ENCODE data around the gene ANKRD37. TPM values are rescaled to one million over a fixed set of nuclear protein-coding genes. Genes with fewer than 3 reads are reported as not detected.
A peak's percentile ranks its signal among the peaks of the same experiment; 100 is the strongest.

ANKRD37 gene
- total RNA-seq, 1 experiment from 2014 or later, result 3.7 TPM

GRCh38 chr4:185352741-185353140, 43.9 kb upstream of the ANKRD37 start:
- Histone ChIP-seq H3K18ac (ENCODE audit: insufficient read length, low read depth, low read length) (no peak overlapping the region), H3K4ac (ENCODE audit: low read depth, low read length) (no peak overlapping the region), H3K14ac (ENCODE audit: insufficient read depth, low read length) (no peak overlapping the region), H3K23me2 (ENCODE audit: insufficient read length, low read depth, low read length, poor library complexity, severe bottlenecking) (no peaks in the 10 kb centered on the region), H3K79me2 (ENCODE audit: insufficient read depth, low read length) (no peaks in the 10 kb centered on the region), H2BK5ac (ENCODE audit: insufficient read length, low read length) (no peak overlapping the region), H3K4me1 (ENCODE audit: insufficient read depth, low read length) (no peaks in the 10 kb centered on the region), H4K5ac (ENCODE audit: insufficient read length, low read depth, low read length) (no peak overlapping the region), H3K27me3 (ENCODE audit: insufficient read depth, low read length) (no peaks in the 10 kb centered on the region), H4K20me1 (ENCODE audit: control insufficient read depth, insufficient read depth, insufficient read length) (no peaks in the 10 kb centered on the region), H2AFZ (ENCODE audit: low read length) (no peak overlapping the region), H3K9me3 (ENCODE audit: control insufficient read depth, low read depth, low read length) (no peaks in the 10 kb centered on the region), H2AK5ac (ENCODE audit: insufficient read length, low read length) (no peak overlapping the region), H3K79me1 (ENCODE audit: insufficient read depth, low read depth, low read length, poor library complexity, severe bottlenecking) (no peaks in the 10 kb centered on the region), H4K91ac (ENCODE audit: insufficient read length, low read depth, low read length) (no peak overlapping the region), H4K8ac (replicated peaks; ENCODE audit: insufficient read length, low read depth, low read length) (no peak overlapping the region), H3K23ac (ENCODE audit: insufficient read length, low read depth, low read length) (no peak overlapping the region), H2BK120ac (ENCODE audit: low read depth, low read length, poor library complexity, severe bottlenecking) (no peak overlapping the region), H2BK12ac (ENCODE audit: insufficient read length, low read depth, low read length) (no peak overlapping the region), H3K56ac (ENCODE audit: insufficient read length, low read depth, low read length) (no peak overlapping the region), H2BK20ac (ENCODE audit: low read depth, low read length, poor library complexity, severe bottlenecking) (no peak overlapping the region), H3K27ac (ENCODE audit: insufficient read length, low read depth, low read length) (no peak overlapping the region), H3K4me2 (ENCODE audit: insufficient read depth, insufficient read length, low read length) (no peak overlapping the region), H3T11ph (ENCODE audit: low read length) (no peak overlapping the region), H3K9ac (ENCODE audit: extremely low read depth, insufficient read length, low read length) (no peak overlapping the region), H2BK15ac (ENCODE audit: low read depth, low read length) (no peak overlapping the region)
- H3K4me3 Mint-ChIP-seq, result no peak overlapping the region
- H3K27me3 Mint-ChIP-seq (ENCODE audit: low read depth), result no peaks in the 10 kb centered on the region
- peaks cover 0 to 3% of the 10 kb centered on the region in 2 experiments; a peak in 1 of 5 replicates for H3K9me3 Mint-ChIP-seq
- no peak for DNase-seq
- peaks cover 17 to 34% of the 10 kb centered on the region in 2 experiments for H3K4me1 Mint-ChIP-seq
- H3K27ac Mint-ChIP-seq, result peak overlapping the region in 2 of 3 experiments; percentile 10 to 83; a peak in 3 of 7 replicates
- peaks cover 13 to 67% (median 45%) of the 10 kb centered on the region in 3 experiments for H3K36me3 Mint-ChIP-seq (ENCODE audit: insufficient read depth in 1 of 3, low read depth in 3 of 3)
- no CpG with 5 or more reads among the region's 2 CpGs for WGBS (ENCODE audit: extremely low coverage, insufficient read length, low lambda C conversion rate)
- TF ChIP-seq CTCF (conservative IDR thresholded peaks at IDR 0.05), result no peak

Data from H9 (cell line).